Stimulated activated CD8-positive, alpha-beta memory T cell treated with anti-CD3 and anti-CD28 coated beads, Interleukin-12 subunit alpha, Interleukin-12 subunit beta, amount 100 ng/mL, for 24 hours (primary cell): ENCODE measurements around the gene INTS11.

Experiments used
- DNase-seq: peaks from one replicate; pipeline ENCODE4 v3.0.0-alpha.2; 2020; ENCODE audit errors: extremely low read depth

Gene INTS11

DNA sequence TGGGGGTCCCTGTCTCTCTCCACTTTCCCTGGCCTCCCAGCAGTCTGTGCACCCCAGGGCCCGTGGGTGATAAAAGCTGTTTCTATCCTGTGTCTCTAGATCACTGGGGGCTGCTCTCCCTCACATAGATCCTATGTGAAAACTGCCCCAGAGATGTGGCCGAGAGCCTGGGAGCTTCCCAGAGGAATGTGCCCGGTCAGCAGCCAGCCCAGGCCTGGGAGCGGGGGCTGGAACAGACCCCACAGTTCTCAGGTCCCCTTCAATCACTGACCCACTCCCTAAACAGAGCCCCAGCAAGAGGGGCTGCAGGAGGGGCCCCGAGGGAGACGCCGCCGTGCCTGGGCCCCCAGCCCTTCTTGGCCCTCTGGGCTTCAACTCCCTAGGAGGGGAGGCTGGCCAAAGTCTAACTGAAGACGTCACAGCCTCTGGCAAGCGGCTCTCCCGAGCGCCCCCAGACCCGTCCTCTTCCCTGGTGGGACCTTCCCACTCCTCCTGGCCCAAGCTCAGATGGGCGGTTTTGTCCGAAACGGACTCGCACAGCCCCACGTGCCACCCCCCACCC is 33.5 kb upstream of the INTS11 start:
- DNase-seq: no peak

DNA sequence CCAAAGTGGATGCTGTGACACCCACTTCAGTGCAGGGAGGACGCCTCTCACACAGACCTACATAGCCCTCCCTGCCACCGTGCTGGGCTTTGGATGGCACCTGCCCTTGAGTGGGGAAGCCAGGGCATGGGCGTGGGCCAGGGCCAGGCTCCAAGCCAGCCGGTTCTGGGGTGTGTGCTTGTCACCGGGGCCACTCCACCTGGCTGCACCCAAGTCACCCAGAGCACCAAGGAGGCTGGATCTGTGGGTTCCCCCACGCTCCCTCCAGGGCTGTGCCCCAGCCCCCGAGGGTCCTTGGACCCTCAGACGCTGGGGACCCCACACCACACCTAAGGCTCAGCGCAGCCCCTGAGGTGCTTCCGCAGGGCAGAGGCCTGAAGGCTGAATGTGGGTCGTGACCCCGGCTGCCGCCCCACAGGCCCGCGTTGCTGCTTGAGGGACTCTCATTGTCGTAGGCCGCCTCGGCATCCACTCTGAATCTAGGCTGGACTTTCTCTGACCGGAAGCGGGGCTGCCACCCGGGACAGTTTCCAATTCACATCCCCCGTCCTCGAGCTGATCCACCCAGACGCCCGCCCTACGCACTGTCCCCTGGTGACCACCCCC is 32.4 kb upstream of the INTS11 start:
- no peak for DNase-seq

DNA sequence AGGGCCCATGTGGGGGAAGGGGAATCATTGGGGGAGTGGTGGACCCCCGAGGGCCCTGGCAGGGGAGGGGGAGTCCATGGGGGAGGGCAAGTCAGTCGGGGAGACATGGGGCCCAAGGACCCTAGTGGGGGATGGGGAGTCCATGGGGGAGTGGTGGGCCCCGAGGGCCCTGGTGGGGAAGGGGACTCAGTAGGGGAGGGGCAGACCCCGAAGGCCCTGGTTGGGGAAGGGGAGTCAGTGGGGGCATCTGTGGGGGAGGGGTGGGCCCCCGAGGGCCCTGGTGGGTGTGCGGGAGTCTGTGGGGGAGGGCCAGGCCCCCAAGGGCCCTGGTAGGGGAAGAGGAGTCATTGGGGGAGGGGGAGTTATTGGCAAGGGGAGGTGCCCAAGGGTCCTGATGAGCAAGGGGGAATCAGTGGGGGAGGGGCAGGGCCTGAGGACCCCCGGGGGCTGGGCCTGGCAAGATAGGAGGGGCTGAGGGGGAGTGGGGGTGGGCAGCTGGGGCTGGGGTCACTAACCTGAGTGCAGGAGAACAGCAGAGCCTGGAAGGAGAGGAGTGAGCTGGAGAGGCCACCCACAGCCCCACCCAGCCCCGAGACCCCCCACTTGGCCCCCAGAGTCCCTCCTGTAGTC is 31.8 kb upstream of the INTS11 start:
- DNase-seq: no peak

DNA sequence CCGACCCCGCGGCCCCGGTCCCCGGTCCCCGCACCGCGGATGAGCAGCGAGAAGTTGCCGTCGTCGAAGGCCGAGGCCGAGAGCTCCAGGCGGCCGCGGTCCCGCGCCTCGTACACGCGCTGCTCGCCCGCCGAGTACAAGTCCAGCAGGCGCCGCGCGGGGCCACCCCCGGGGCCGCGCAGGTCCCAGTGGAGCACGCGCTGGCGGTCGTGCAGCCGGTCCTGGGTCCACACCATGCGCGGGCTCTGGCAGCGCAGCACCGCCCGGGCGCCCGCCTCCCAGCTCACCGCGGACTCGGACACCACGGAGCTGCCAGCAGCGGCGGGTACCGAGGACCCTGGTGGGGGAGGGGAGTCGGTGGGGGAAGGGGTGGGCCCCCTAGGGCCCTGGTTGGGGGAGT is 31.0 kb upstream of the INTS11 start:
- DNase-seq: no peak

DNA sequence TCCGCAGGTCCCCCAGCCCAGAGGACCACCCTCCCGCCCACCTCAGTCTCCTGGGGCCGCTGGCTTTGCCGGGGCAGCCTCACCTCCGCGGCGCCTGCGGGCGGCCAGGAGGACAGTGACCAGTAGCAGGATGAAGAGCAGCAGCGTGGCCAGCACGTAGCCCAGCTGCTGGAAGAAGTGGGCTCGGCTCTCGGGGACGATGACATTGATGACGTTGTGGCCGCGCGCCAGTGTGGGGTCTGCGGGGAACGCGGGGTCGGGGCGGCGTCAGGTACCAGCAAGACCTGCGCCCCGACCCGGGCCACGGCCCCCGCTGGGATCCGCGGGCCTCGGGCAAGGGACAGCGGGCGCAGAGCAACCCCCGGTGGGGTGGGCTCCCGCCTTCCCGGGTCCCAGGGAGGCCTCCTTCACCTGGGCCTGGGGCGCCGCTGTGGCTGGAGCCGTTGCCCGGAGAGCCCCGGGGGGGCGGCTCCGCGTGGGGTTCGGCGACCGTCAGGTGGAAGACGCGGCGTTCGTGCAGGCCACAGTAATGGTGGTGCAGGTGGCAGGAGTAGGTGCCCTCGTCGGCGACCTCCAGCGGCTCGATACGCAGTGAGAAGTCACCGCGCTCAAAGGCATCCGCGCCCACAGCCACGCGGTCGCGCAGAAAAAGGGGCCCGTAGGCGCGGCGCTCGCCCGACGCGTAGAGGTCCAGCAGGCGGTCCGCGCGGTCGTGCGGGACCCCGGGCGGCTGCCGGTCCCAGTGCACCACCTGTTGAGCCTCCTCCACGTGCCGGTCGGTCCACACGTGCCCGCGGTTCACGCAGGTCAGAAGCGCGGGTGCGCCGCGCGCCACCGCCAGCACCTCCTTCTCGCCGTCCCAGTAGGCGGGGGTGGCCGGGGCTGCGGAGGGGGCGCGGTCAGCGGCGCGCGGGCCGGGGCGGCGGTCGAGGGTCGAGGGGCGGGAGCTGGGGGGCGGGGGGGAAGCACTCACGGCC is 30.1 kb upstream of the INTS11 start:
- DNase-seq: no peak

DNA sequence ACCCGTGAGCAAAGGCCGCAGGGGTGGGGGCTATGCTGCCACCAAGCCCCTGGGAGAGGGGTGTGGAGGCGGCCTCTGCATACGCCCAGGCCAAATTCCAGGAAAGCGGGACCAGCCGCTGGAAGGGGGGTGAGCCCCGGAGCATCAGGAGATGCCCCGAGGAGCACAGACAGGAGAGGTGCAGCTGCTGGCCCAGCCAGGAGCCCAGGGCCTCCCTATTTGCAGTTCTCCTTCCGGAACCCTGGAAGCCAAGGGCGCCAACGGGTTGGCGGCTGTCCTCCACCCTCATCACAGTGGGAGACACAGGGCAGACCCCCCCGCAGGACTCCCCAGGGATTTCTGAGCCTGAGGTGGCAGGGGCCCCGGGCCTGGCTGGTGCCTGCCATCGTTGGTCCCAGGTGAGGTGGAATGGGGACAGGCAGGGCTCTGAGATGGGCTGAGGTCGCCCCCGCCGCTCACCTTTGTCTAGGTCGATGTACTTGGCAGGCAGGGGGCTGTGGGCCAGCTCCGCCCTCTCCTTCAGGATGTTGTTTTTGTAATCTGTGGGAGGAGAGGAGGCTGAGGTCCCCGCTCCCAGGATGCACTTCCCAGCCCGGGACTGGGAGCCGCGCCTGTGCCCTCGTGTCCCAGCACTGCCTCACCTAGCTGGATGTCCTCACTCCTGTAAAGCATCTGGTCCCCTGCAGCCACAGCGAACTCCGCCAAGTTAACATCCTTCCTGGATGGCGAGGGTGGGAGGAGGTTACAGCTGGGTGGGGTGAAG is 29.1 kb upstream of the INTS11 start:
- no peak for DNase-seq

DNA sequence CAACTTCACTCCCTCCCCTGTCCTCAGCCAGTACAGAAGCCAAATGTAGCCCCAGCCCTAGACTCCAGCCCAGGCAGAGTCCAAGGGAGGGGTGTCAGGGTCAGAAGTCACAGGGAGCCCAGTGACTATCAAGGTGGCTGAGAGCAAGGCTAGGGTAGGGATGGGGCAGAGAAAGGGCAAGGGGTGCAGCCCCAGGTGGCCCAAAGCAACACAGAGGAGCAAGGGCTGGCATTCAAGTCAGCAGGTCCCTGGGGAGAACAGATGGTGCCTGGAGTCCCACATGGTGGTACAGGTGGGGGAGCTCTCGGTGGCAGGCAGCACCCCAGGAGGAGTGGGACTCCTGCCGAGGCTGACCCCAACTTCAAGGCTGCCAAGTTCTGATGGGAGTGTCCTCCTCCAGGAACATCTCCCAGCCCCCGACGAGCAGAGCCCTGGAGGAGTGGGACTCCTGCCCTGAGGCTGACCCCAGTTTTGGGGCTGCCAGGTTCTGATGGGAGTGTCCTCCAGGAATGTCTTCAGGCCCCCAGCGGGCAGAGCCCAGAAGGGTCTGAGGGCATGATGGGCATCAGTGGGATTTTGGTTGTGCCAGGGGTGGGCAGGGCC is 28.4 kb upstream of the INTS11 start:
- DNase-seq: no peak

DNA sequence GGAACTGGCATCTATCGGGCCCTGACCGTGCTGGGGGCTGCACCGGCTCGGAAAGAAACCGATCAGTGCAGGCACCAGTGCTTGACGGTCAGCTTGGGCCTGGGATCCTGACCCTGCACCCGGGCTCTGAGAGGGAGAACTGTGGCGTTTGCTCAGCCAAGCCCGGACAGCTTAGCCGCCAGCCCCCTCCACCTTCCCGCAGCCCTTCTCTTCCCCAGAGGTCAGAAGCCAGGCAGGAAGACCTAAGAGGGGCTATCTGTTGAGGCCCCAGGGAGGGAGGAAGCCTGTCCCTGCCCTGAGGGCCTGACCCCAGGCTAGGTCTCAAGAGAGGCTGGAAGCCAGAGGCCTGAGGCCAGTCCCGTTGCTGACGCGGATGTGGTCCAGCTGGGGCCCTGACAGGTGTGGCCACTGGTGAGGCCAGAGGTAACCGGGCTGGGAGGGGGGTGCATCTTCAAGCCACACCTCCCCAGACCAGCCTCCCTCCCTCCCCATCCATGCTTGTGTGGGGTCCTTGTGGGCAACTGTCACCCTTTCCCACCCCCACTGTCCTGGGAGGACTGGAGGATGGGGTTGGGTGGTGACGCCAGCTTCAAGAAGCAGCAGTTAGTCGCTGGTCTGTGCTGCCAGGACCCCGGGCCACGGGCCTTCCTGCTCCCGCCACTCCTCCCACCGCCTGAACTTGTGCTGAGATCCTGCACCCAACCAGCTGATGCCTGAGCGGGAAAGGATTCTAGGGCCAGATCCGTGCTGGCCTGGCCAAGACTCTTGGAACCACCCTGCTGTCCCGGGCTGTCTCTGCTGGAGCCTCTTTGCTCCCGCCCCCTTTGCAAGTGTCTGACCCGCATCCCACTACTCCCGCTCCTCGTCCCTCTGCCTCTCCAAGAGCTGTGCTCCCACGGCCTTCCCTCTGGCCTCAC is 27.3 kb upstream of the INTS11 start:
- DNase-seq: no peak

DNA sequence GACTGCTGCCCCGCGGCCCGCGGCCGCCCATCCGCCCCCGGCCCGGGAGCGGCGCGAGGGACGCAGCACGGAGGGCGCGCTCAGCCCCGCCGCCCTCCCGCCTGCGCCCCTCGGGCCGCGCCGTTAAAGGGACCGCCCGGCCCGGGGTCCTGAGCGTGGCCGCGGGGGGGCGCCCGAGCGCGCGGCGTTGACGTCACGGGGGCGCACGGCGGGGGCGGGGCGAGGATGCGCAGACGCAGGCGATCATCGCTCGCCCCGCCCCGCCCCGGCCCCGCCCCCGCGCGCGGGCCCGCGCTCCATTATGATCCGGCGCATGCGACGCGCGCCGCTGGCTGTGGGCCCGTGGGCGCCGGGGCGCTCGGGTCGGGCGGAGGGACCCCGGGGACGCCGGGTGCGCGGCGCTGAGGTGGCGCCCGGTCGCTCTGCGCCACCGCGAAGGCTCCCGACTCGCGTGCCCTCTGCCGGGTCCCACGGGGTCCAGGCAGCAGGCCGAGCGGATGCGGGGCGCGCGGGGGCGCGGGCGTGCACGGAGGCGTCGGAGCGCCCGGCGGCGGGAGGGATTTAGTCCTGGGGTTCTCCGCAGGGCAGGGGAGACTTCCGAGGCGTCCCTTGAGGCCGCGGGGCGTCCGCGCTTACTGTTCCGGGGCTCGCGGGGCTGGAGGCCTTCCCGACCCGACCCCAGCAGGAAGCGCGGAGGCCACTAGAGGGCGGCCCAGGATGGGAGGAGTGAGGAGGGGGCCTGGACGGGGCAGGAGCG is 25.0 kb upstream of the INTS11 start, which contains the start of gene DVL1:
Gene DVL1, minus strand, starts transcription at position 163 of the 757 bp plus-strand sequence. CDS start 353 bp downstream, outside the sequence.
- peak; percentile 31 for DNase-seq

DNA sequence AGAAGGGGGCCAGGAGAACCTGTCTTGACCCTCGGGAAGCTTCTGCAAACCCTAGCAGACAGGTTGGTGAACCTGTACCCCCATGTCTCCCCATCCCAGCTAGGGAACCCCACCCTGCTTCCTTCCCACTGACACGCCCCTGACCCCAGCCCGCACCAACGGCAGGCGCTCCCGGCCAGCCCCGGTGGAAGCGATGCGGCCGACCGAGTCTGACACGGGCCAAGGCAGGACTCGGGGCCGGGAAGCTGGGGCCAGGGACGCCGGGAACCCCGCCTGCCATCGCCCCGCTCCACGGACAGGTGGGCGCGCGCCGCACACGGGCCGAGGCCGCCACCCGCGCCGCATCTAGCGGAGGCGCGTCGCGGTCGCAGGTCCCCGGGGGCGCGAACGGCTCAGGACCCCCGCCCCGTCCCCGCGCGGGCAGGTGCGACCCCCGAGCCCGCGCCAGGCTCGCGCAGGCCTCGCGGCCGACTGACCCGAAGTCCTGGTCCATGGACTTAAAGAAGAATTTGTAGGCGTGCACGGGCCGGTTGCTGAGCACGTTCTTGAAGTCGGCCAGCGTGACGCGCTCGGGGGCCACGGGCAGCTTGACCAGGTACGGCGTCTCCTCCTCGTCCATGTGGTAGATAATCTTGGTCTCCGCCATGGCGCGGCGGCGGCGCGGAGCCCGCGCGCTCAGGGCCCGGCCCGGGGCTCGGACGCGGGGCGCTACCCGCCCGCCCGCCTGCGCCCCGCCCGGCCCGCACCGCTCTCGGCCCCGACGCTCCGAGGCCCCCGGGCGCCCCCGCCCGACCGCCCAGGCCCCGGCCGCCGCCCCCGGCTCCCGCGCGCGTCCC is 24.2 kb upstream of the INTS11 start:
- no peak for DNase-seq

DNA sequence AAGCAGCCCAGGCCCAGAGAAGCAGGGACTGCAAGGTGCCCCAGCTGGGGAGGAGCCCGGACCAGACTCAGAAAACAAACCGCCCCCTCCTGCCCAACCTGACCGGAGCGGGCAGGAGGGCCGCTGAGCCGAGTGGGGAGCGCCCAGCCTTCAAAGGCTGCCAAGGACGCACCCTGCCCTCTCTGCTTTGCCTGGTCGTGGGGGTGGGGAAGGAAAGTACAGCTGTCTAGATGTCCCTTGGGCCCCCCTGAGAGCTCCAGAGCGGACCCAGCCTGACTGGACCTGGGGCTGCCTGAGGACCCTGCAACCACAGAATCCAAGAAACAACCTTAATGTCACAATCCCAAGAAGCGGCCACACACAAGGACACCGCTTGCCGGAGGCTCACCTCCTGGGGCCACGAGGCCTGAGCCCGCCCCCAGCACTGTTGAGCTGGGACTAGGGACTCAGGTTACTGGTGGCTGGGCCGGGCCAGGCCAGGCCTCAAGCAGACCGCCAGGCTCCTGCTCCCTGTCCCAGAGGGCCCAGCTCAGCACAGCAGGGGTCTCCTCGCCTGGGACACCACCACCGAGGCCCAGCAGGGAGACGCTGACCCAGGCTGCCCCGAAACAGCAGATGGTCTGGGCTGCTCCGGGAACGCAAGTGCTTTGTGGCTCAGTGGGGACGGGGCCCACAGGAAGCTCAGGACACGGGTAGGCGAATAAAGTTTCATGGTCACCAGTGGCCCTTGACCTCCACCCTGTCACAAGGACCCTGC is 23.4 kb upstream of the INTS11 start:
- DNase-seq: no peak

DNA sequence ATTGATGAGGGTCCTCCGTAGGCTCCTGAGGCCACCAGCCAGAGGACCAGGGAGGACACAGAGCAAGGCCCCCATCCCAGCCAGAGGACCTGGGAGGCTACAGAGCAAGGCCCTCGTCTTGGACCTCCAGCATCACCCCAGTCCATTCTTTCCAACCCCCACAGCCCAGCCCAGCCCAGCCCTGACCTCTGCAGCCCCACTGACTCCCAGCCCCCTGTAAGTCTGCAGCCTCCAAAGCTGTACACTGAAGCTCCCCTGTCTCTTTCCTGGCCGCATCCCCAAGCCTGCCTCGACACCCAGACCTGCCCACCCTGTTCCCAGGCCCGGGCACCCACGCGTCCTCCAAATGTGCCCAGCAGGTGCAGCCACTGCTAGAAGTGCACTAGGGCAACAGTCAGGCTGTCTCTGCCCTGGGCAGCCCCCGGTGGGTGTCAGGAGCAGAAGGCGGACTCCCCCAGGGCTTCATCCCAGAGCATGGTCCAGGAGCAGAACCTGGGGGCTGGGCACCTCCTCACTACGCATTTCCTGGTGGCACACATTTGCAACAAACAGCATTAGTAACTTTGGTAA is 22.7 kb upstream of the INTS11 start:
- DNase-seq: no peak

DNA sequence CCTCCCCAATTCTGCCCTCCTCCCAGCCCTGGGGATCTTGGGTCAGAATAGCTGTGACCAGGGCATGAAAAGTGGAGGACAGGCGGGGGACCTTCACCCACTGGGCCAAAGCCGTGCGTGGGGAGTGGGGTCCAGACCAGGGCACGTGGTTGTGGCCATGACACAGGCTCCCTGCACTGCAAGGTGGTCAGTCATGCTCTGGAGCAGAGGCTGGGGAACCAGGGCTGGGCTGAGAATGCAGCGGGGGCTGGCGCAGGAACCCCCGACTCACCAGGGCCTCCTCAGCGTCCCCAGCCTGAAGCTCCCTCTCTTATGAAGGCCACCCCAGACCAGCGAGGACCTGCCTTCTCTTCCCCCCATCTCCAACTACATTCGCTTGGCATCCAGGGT is 22.0 kb upstream of the INTS11 start:
- DNase-seq: no peak

DNA sequence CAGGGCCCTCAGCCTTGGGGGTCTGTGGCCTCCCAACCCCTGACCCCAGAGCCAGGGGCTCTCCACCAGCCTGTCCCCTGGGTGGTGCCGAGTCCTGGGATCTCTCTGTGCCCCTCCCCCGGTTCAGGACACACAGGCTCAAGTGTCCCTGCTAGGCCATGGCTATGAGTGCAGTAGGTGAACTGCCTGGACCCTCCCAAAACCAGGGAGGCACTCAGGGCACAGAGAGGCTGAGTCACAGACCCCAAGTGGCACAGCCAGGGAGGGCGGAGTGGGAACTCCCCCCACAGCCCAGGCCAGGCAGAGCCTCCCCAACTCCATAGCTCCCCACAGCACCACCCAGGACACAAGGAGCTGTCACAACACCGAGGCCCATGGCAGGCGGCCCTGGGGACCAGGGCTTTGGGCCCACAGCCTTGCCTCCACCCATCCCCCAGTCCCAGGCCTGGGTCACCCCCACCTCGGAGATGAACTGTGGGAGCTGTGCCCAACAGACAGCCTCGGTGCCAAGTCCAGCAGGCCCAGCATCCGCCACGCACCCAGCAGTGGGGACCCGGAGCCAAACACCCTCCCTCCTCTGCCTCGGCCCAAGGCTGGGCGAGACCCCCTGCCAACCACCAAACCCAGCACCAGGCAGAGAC is 21.5 kb upstream of the INTS11 start:
- no peak for DNase-seq

DNA sequence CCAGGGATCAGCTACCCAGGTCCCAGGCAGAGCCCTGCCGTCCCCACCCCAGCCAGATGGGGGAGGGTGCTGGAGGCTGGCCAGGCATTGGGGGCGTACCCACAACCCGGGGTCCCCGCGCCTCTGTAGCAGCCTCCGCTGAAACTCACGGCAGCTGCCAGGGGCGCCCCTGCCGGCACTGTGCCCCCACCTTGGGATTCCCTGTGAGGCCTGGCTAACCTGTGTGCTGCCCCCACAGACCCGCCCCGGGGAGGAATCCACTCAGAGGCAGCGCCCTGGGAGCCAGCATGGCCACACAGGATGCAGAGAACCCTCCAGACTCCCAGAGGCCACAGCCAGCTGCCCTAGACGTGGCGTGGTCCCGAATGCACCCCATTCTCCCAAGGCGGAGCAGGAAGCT is 20.9 kb upstream of the INTS11 start:
- DNase-seq: no peak

DNA sequence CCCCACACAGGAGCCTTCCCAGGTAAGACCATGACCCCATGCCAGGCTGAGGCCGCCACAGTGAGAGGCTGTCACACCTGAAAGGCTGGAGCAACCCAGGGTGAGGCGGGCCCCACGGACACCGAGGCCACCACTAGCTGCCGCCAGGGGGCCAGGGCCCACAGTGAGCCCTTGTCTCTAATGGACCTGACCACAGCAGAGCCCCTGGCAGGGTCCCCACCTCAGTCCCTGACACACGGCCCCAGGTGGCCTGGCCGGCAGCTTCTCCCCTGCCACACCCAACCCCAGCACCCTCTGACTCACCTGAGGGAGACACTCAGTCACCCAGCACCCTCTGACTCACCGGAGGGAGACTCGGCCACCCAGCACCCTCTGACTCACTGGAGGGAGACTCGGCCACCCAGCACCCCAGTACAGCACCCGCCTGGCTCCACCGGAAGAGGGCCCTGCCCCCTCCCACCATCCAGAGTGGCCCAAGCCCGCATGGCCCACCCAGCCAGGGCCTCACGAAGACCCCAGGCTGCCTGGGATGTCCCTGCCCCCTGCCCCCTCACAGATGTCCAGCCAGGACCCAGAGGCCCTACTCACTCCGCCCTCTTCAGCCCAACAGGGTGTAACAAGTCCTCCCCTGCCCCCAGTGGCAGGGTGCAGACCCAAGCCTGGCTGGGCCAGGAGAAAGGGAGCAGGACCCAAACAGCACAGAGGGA is 20.3 kb upstream of the INTS11 start:
- DNase-seq: peak; percentile 26
